ENCODE measurements around the gene DPF3.

The DPF3 gene

DNA sequence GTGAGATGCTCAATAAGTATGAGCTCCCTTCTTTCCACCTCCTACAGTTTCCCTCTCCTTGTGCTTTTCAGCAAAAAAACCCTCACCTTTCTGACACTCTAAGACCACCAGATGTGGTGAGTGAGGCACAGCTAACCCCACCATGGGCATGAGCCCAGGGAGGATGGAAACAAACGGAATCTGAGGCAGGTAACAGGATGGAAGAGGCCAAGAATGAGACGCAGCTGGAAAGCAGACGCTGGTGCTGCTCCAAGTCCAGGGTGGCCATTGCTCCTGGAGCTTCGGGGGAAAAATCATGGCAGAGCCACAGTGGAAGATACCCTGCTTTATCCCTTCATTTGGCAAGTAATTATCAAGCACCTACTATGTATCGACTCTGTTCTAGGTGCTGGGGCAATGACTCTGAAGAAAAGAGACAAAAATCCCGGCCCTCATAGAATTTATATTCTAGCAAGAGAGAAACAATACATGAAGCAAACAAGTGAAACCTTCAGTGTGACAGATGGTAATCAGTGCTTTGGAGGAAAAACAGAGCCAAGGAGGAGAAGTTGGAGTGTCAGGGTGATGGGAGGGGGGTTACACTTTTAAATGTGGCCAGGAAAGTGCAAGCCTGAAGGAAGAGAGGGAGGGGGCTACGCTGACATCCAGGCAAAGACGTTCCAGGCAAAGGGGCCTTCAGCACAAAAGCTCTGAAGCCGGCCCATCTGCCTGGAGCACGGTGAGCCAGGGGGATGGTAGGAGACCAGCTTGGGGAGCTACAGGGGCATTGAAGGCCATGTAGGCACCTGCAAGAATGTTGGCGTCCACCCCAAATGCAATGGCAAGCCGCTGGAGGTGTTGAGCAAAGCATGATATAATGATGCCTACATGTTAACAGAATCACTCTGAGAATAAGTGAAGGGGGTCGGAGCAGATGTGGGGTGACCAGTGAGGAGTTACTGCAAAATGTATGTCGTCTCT is 154.2 kb downstream of the DPF3 start:
- DNase-seq = no peak

DNA sequence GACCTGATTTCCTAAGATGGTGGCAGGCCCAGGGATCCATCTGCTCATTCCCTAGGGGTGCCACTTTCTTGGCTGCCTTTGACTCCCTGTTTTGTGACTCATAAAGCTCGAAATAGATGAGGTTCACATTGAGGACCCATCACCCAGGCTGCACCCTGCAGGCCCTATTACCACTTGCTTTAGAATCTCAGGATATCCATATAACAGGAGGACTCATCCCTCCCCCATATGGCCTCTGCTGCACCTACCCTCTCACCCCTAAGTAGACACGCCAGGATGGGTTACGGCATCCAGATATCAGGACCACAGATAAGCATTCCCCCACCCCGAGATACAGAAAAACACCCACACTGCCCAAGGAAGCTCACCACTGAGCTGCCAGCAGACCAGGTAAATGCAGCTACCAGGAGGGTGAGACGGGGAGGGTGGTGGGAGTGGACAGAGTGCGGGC is 155.7 kb downstream of the DPF3 start:
- peak; percentile 24 for DNase-seq

DNA sequence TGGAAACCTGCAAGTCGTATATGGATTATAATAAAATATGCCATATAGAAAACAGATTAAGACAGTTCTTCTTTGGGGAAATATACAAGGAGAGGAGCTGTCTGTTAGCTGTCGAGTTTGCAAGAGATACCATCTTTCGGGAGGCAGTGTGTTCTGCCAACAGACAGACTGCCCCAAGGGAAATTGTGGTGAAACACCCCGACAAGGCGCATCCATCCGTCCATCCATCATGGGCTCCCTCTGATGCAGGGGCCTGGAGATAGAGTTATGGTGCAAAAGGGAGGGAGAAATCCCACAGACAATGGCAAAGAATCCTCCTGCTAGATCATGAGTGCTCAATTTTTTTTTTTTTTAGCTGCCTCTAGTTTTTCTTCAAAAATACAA is 156.3 kb downstream of the DPF3 start:
- DNase-seq = peak; percentile 22

DNA sequence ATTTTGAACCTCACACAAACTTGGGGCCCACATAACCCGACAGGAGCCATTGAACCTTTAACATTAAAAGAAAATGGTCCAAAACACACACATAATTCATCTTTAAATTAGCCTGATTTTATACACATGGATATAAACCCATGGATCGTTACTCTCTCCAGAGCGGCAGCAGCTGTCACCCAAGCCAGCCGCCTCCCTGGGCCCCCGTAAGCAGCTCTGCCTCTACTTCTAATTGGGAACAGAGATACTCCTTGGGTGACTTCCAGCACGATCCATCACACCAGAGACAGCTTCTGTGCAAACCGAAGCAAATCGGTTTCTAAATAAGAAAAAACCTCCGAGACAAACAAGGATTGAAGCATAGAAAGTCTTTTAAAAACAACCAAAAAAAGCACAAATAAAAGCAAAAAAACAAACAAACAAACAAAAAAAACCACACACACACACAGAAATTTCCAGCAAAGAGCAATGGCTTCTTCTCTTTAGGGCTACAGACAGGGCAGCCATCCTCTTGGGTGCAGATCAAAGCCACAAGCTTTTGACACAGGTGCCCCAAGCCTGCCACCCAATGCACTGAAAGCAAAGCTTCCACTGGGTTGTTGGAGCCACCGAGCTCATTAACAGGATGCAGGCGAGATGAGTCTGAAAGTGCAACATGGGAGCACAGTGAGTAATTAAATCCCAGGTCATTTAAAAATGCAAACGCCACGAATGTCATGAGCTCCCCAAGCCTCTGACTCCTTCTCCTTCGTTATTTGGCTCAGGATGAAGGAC is 156.9 kb downstream of the DPF3 start:
- DNase-seq = peak; percentile 83

DNA sequence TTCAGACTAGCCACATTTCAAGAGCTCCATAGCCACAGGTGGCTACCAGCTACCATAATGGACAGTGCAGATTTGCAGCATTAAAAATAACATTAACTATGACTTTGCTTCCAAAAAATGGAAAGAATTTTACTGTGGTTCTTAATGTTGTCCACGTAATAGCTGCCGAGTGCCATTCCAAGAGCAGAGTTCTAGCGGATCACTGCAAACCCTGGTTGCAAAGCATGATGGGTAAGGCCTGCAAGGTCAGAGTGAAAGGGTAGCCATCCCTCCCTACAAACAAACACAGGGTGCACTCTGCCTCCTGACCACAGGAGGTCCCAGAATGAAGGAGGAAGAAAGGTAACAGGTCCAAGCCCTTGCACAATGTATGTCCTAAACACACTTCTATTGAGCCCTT is 157.6 kb downstream of the DPF3 start:
- DNase-seq = peak; percentile 84

GRCh38 chr14:72732022-72732780 is 161.7 kb downstream of the DPF3 start:
- DNase-seq = no peak

GRCh38 chr14:72731252-72732020 is 162.5 kb downstream of the DPF3 start:
- no peak for DNase-seq

- DNase-seq = no peak
Measured at GRCh38 chr14:72730468-72730867, 163.4 kb downstream of the DPF3 start.

GRCh38 chr14:72726444-72726843 is 167.5 kb downstream of the DPF3 start:
- DNase-seq = no peak

GRCh38 chr14:72723858-72724530 is 169.9 kb downstream of the DPF3 start:
- peak; percentile 47 for DNase-seq

DNA sequence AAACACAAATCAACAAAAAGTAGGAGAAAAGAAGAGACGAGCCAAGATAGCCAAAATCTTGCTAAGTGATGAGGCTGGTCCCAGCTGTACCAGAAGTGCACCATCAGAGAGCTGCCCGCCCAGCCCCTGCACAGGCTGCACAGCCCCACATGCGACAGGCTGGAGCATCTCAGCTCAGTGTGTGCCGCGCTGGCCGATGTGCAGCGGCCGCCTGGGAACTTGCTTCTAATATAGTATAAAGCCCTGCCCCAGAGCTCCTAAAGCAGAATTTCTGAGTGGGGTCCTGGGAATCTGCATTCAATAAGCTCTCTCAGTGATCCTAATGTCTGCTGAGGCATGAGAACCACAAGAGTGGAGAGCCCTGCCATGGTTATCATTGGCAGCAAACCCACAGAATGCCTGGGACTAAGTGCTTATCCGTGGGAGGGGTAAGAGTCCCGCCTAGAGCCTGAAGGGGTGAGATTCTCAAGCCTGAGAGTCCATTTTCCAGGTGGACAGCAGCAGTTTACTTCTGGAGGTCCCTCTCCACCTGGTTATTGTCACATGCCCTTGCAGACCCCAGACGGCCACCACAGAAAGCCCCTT is 171.6 kb downstream of the DPF3 start:
- DNase-seq = no peak

DNA sequence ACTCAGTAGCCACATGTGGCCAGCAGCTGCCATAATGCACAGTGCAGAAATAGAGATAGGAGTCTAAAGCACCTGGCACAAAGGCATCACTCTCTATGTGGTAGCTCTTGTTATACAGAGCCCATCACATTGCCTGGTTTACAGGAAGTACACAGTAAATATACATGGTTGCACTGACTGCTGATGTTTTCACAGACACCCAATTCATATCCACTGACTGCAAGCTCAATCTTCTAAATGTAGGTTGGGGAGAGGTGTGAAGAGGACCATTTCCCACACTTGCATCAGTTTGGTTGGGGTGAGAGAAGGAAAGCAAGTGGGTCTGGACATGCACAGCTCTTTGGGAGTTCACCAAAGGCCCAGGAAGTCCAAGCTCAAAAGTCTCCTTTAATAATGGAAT is 172.8 kb downstream of the DPF3 start:
- no peak for DNase-seq

DNA sequence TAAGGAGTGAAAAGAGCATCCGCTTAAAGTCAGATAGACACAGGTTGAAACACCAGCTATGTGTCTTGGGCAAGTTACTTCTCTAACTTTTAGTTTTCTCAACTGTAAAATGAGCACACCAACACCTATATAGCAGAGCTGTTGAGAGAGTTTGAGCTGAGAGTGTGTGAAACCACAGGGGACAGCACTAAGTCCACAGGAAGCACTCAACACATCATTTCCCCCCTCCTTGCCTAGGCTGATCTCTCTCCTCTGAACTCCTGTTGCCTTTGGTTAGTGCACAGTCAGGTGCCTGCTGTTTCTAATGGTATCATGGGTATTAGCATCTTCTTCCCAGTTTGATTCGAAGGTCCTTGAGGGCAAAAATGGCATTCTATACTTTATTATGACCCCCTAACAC is 176.7 kb downstream of the DPF3 start:
- no peak for DNase-seq

DNA sequence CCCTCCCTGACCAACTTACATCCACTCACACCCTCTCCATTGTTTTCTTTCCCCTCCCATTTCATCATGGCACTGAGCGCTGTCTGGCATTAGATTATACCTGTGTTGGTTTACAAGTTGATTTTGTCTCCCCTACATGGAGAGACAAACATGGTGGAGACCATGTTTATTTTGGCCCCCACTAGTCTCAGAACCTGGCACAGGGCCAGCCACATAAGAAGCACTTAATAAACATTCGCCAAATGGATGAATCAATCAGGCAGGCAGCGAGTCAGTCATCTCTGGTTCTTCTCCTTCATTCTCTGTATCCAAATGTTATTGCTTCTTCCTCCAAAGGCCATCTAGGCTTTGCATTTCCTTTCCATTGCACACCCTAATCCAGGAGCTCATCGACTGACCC is 177.4 kb downstream of the DPF3 start:
- DNase-seq = peak; percentile 39

- DNase-seq = no peak
Measured at GRCh38 chr14:72715850-72716228, 178.1 kb downstream of the DPF3 start.

DNA sequence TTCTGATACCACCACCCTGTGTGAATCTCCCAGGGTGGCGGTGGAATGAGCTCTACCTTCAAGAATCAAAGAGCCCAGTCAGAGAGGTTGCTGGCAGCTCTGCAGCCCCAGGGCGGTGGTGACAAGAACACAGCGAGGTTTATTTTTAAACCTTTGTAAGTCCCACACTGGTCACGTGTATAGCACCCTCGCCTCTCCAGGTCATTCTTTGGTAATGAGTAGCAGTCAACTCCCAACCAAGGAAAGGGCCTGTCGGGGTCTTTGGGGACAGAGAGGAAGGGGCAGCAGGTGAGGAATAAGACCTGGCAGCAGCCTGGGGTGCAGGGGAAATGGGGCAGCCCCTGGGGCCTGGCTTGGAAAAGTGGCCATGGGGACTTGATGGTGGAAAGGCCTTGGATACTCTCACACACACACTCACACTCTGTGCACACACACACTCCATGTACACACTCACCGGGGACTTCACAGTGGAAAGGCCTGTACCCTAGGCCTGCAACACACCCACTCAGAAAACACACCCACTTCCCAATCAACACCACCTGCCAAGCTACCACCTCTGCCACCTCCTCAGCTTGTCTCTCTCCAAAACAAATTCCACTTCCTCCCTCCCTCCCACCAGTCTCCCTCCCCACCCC is 178.6 kb downstream of the DPF3 start:
- DNase-seq = no peak

DNA sequence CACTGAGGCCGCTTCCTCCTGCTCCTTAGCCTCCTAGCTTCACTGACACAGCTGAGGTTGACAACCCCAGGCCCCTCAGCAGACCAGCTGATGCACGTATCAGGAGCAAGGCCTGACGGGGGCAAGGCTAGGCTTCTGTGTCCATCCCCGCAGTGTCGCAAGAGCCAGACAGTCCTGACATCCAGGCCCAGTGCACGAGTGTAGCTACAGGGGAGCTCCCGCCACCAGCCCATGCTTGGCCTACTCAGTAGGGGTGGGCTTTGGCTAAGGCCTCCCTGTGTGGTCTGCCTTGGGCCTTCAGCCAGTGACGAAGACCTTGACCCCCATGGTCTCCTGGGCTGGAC is 179.1 kb downstream of the DPF3 start:
- no peak for DNase-seq

DNA sequence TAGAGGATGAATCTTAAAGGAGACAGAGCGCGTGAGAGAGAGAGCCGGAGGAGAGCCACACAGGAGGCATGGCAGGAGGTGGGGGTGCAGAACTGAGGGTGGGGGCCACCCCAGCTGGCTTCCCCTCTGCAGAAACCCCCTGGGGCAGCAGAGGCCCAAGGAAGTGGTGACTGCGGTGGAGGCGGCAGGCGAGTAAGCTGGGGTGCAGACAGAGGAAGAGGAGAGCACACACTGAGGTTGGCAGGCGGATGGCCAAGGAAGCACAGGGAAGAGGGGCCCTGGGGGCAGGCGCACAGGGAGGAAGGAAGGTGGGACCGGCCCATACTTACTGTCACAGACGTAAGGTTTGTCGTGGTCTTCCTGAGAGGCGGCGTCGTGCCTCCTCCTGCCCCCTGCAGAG is 179.8 kb downstream of the DPF3 start:
- no peak for DNase-seq

DNA sequence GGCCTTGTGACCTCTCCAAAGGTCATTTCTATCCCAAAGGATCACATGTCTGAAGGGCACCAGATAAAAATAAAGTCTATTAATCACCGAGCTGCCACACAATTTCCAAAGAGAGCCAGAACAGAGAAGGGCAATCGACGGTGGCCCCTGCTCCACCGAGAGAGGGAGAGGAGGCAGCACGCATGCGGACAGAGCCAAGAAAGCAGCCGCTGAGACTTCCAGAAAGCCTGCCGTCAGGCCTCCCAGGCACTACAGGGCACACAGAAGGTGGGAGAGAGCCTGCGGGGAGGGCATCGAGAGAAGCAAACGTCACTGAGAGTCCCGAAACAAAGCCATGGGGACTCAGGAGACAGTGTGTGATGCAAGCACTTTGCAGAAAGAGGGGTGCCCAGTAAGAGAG is 182.0 kb downstream of the DPF3 start:
- no peak for DNase-seq

GRCh38 chr14:72709916-72710611 is 183.8 kb downstream of the DPF3 start:
- DNase-seq = peak; percentile 48

Measured in fibroblast of skin of right quadriceps (primary cell).